NT2/D1 (cell line): ENCODE data around the gene ARL8A.
A peak's percentile ranks its signal among the peaks of the same experiment; 100 is the strongest.

Source experiments
- DNase-seq: peaks from one replicate; pipeline ENCODE4 v3.0.0-alpha.2; 2011; ENCODE audit warnings: low read depth, low spot score
- H3K27me3 ChIP-seq: 2 replicates; pipeline ENCODE4 v1.6.0; 2011; ENCODE audit warnings: mild to moderate bottlenecking; ENCODE audit not compliant: insufficient read length, insufficient read depth
- H3K36me3 ChIP-seq: 2 replicates; pipeline ENCODE4 v1.6.1; 2011; ENCODE audit warnings: mild to moderate bottlenecking, low read length, mixed read lengths; ENCODE audit not compliant: insufficient read depth, insufficient read length
- H3K4me1 ChIP-seq: 2 replicates; pipeline ENCODE4 v1.5.1; 2011; ENCODE audit not compliant: insufficient read depth, insufficient read length
- H3K4me3 ChIP-seq: 2 replicates; pipeline ENCODE4 v1.5.1; 2011; ENCODE audit warnings: low read depth; ENCODE audit not compliant: insufficient read length
- H3K9ac ChIP-seq: 2 replicates; pipeline ENCODE4 v1.6.0; 2011; ENCODE audit warnings: low read depth; ENCODE audit not compliant: insufficient read length
- H3K9me3 ChIP-seq: 2 replicates; pipeline ENCODE4 v1.5.1; 2011; ENCODE audit warnings: mild to moderate bottlenecking, low read length; ENCODE audit not compliant: insufficient read depth
- SUZ12 ChIP-seq: IDR thresholded peaks from 2 replicates; pipeline ENCODE4 v1.6.1; 2011; ENCODE audit not compliant: insufficient read length, insufficient read depth; ENCODE audit errors: extremely low read depth
- YY1 ChIP-seq: IDR thresholded peaks from 2 replicates; pipeline ENCODE4 v1.6.1; 2011; ENCODE audit not compliant: insufficient read length, insufficient read depth
- ZNF274 ChIP-seq: IDR thresholded peaks from 2 replicates; pipeline ENCODE4 v1.6.1; 2011; ENCODE audit warnings: mild to moderate bottlenecking, low read depth, low read length

The ARL8A gene

DNA sequence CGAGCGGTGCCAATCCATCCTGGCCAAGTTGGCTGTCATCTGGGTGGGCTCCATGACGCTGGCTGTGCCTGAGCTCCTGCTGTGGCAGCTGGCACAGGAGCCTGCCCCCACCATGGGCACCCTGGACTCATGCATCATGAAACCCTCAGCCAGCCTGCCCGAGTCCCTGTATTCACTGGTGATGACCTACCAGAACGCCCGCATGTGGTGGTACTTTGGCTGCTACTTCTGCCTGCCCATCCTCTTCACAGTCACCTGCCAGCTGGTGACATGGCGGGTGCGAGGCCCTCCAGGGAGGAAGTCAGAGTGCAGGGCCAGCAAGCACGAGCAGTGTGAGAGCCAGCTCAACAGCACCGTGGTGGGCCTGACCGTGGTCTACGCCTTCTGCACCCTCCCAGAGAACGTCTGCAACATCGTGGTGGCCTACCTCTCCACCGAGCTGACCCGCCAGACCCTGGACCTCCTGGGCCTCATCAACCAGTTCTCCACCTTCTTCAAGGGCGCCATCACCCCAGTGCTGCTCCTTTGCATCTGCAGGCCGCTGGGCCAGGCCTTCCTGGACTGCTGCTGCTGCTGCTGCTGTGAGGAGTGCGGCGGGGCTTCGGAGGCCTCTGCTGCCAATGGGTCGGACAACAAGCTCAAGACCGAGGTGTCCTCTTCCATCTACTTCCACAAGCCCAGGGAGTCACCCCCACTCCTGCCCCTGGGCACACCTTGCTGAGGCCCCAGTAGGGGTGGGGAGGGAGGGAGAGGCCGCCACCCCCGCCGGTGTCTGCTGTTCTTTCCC, 16.5 kb downstream of the ARL8A start:
- Histone ChIP-seq H3K4me1 (peaks cover 23% of the 10 kb centered on the region), H3K4me3 (no peak overlapping the region), H3K27me3 (no peaks in the 10 kb centered on the region), H3K36me3 (peaks cover 10% of the 10 kb centered on the region), H3K9me3 (no peaks in the 10 kb centered on the region), H3K9ac (no peak overlapping the region)
- TF ChIP-seq YY1 (no peak), SUZ12 (no peak), ZNF274 (no peak)
- no peak for DNase-seq

DNA sequence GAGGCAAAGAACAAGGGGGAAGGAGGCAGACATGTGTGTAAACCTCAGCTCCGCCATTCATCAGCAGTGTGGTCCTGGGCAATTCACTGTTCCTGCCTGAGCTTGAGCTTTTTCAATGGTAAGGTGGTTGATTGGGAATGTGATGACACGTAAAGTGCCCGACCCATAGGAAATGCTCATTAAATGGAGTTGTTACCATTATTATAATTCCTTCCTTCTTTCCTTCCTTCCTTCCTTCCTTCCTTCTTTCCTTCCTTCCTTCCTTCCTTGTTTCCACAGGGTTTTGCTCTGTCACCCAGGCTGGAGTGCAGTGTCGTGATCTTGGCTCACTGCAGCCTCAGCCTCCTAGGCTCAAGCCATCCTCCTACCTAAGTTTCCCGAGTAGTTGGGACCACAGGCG, 17.5 kb downstream of the ARL8A start:
- TF ChIP-seq ZNF274 (no peak), YY1 (no peak), SUZ12 (no peak)
- Histone ChIP-seq H3K4me1 (peaks cover 15% of the 10 kb centered on the region), H3K36me3 (peaks cover under 1% of the 10 kb centered on the region), H3K9me3 (no peaks in the 10 kb centered on the region), H3K9ac (no peak overlapping the region), H3K27me3 (no peaks in the 10 kb centered on the region), H3K4me3 (no peak overlapping the region)
- no peak for DNase-seq

DNA sequence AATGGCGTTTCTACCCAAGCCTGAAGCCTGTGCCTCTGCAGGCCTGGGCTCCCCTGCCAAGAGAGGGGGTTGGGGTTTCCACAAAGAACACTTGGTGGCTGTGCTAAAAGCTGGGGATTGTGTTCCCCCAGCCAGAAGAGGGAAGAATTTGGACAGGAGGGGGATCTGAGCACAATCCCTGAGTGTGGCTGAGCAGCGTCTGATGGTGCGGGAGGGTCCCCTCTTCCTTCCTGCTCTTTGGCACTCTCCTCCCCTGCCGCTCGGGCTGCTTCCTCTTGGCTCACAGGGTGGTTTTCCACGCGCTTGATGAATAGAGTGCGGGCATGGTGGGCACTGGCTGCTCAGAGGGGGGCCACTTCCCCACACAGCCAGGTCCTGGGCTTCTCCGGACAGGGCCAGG, 18.1 kb downstream of the ARL8A start:
- Histone ChIP-seq H3K27me3 (no peaks in the 10 kb centered on the region), H3K36me3 (no peaks in the 10 kb centered on the region), H3K4me1 (peaks cover 11% of the 10 kb centered on the region), H3K9ac (no peak overlapping the region), H3K9me3 (no peaks in the 10 kb centered on the region), H3K4me3 (no peak overlapping the region)
- no peak for DNase-seq
- no peak for TF ChIP-seq SUZ12
- TF ChIP-seq ZNF274: no peak
- no peak for TF ChIP-seq YY1

DNA sequence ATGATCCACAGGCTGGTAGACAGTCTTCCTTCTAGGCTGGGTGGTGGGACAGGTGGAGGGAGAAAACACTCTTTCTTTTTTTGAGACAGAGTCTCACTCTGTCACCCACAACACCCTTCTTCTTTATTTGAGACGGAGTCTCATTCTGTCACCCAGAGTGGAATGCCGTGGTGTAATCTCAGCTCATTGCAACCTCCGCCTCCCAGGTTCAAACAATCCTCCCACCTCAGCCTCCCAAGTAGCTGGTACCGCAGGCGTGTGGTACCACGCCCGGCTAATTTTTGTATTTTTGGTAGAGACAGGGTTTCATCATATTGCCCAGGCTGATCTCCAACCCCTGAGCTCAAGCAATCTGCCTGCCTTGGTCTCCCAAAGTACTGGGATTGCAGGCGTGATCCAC, 18.9 kb downstream of the ARL8A start:
- H3K4me1 ChIP-seq: peaks cover 11% of the 10 kb centered on the region
- no peaks in the 10 kb centered on the region for H3K36me3 ChIP-seq
- no peak overlapping the region for H3K4me3 ChIP-seq
- H3K9ac ChIP-seq: no peak overlapping the region
- no peaks in the 10 kb centered on the region for H3K27me3 ChIP-seq
- DNase-seq: no peak
- TF ChIP-seq YY1: no peak
- TF ChIP-seq ZNF274: no peak
- no peak for TF ChIP-seq SUZ12
- H3K9me3 ChIP-seq: no peaks in the 10 kb centered on the region

DNA sequence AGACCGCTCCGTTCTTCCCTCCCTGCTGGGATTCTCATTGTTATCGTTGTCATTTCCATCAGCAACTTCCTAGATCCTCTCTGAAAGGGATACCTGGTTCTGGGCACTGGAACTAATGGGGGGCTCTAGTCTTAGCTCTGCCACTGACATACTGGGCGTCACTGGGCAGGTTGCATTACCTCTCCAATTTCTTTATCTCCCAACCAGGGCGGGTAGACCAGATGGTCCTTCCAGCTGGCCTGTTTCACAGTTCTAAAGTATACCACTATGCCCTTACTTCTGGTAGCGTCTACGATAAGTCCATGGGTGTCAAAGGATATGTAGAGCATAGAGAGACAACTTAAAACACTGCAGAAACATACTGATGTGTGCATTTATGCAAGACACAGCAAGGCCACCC, 20.4 kb downstream of the ARL8A start:
- TF ChIP-seq SUZ12 (no peak), ZNF274 (no peak), YY1 (no peak)
- no peaks in the 10 kb centered on the region for H3K27me3 ChIP-seq
- H3K36me3 ChIP-seq: no peaks in the 10 kb centered on the region
- H3K9me3 ChIP-seq: no peaks in the 10 kb centered on the region
- H3K4me1 ChIP-seq: peaks cover 8% of the 10 kb centered on the region
- no peak overlapping the region for H3K4me3 ChIP-seq
- H3K9ac ChIP-seq: no peak overlapping the region
- no peak for DNase-seq

DNA sequence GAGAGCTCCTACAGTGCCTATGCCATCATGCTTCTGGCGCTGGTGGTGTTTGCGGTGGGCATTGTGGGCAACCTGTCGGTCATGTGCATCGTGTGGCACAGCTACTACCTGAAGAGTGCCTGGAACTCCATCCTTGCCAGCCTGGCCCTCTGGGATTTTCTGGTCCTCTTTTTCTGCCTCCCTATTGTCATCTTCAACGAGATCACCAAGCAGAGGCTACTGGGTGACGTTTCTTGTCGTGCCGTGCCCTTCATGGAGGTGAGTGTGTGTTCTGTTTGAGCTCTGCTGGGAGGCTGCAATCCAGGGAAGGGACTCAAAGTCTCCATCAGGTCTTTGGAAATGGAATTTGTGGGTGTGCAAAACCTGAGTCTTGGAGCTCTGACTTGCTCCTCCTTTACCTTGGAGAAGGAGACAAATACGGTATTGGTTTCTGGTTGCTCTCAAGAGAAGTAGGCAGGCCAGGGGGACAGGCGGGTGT, 21.2 kb downstream of the ARL8A start:
- H3K36me3 ChIP-seq: no peaks in the 10 kb centered on the region
- H3K9ac ChIP-seq: no peak overlapping the region
- no peak for TF ChIP-seq SUZ12
- no peak for TF ChIP-seq YY1
- TF ChIP-seq ZNF274: no peak
- no peak overlapping the region for H3K4me3 ChIP-seq
- no peak for DNase-seq
- no peaks in the 10 kb centered on the region for H3K9me3 ChIP-seq
- H3K4me1 ChIP-seq: peaks cover 8% of the 10 kb centered on the region
- no peaks in the 10 kb centered on the region for H3K27me3 ChIP-seq

DNA sequence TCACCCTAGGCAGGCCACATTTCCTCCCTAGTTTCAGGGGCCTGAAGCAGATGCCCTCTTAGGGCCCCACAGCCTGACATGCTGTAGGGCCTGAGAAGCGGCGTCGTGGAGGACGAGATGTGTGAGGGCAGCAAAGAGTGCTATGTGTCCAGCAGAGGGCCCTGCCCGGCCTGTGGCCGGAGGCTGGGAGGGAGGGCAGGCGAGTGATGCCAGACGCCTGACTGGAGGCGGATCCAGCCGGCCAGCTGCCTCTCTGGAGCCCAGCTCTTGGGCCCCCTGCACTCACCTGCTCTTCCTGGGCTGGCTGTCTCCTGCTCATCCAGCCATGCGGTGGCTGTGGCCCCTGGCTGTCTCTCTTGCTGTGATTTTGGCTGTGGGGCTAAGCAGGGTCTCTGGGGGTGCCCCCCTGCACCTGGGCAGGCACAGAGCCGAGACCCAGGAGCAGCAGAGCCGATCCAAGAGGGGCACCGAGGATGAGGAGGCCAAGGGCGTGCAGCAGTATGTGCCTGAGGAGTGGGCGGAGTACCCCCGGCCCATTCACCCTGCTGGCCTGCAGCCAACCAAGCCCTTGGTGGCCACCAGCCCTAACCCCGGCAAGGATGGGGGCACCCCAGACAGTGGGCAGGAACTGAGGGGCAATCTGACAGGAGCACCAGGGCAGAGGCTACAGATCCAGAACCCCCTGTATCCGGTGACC, 21.8 kb downstream of the ARL8A start, which contains the start of gene GPR37L1:
Gene GPR37L1 (plus strand): TSS at position 279 of the 697 bp plus-strand sequence. CDS start 47 bp downstream, at position 326.
- H3K9ac ChIP-seq: peak within 1 kb of the TSS; percentile 36
- DNase-seq: no peak
- TF ChIP-seq ZNF274: no peak
- no peak for TF ChIP-seq YY1
- no peak for TF ChIP-seq SUZ12

More for the DNA sequence above, 21.8 kb downstream of the ARL8A start, which contains the start of gene GPR37L1:
- Histone ChIP-seq H3K9me3 (no peaks in the 10 kb centered on the region), H3K36me3 (no peaks in the 10 kb centered on the region), H3K4me3 (no peak within 1 kb of the TSS), H3K27me3 (no peaks in the 10 kb centered on the region), H3K4me1 (peaks cover 8% of the 10 kb centered on the region)
